Esophagus squamous epithelium (tissue), 4 donors: ENCODE results near the gene SHOX. TPM values are rescaled to one million over a fixed set of nuclear protein-coding genes. Genes with fewer than 3 reads are reported as not detected.

Source experiments
- total RNA-seq, 4 donors: library from RNA; depleted of rRNA; stranded (reverse); fragments of >200 nt; gene quantifications; one replicate each; pipeline ENCODE4 v1.1.0, GENCODE V29; 2016

The SHOX gene
- total RNA-seq, 4 donors from 2014 or later: 0.19 TPM; not detected in 3

Other genes with a start within 250 kb of the SHOX start
- gene PPP2R3B, start 243.9 kb upstream of the SHOX start, total RNA-seq: 10 to 100 TPM in 3 of 4 donors, 1 to 10 TPM in 1; 7.9 to 26.1 (median 24.1) TPM